Choroid plexus epithelial cell (primary cell): Measurements from ENCODE around the gene UPK2.

ENCODE experiments used
- DNase-seq: peaks from one replicate; pipeline ENCODE4 v3.0.0-alpha.2; 2010; ENCODE audit warnings: low read depth
- H3K4me3 ChIP-seq: 2 replicates; pipeline ENCODE4 v1.5.1; 2011; ENCODE audit warnings: low read depth, mild to moderate bottlenecking, control low read depth, low read length, moderate library complexity
- TF ChIP-seq, protein P1 (sequence below): conservative IDR thresholded peaks from 2 replicates; pipeline ENCODE4 v1.5.1; 2011; ENCODE audit warnings: low read depth, mild to moderate bottlenecking, control low read depth, inconsistent platforms, low read length, moderate library complexity

The UPK2 gene

DNA sequence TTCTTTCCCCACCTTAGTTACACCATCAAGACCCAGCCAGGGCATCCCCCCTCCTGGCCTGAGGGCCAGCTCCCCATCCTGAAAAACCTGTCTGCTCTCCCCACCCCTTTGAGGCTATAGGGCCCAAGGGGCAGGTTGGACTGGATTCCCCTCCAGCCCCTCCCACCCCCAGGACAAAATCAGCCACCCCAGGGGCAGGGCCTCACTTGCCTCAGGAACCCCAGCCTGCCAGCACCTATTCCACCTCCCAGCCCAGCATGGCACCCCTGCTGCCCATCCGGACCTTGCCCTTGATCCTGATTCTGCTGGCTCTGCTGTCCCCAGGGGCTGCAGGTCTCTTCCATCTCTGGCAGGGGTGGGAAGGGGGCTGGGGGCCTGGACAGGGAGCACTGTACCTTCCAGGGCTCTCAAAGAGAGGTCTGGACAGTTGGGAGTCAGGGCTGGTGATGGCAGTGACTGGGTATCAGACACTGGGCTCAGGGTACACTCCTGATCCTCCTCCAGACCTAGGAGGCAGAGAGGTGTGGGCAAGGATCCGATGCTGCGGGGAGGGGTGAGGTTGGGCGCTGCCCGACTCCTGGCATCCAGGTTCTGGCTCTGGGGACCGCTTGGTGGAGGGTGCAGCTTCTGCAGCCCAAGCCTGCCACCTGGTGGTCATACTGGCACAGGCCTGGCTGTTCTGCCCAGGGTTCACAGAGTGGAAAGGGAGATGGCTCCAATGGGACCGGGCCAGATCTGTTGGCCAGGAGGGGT, at the start of gene UPK2:
Gene UPK2 (plus strand): TSS at position 205 of the 753 bp plus-strand sequence. CDS start 53 bp downstream, at position 258.
- no peak within 1 kb of the TSS for H3K4me3 ChIP-seq
- TF ChIP-seq, protein P1, sequence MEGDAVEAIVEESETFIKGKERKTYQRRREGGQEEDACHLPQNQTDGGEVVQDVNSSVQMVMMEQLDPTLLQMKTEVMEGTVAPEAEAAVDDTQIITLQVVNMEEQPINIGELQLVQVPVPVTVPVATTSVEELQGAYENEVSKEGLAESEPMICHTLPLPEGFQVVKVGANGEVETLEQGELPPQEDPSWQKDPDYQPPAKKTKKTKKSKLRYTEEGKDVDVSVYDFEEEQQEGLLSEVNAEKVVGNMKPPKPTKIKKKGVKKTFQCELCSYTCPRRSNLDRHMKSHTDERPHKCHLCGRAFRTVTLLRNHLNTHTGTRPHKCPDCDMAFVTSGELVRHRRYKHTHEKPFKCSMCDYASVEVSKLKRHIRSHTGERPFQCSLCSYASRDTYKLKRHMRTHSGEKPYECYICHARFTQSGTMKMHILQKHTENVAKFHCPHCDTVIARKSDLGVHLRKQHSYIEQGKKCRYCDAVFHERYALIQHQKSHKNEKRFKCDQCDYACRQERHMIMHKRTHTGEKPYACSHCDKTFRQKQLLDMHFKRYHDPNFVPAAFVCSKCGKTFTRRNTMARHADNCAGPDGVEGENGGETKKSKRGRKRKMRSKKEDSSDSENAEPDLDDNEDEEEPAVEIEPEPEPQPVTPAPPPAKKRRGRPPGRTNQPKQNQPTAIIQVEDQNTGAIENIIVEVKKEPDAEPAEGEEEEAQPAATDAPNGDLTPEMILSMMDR = peak; percentile 94
- peak; percentile 83 for DNase-seq

DNA sequence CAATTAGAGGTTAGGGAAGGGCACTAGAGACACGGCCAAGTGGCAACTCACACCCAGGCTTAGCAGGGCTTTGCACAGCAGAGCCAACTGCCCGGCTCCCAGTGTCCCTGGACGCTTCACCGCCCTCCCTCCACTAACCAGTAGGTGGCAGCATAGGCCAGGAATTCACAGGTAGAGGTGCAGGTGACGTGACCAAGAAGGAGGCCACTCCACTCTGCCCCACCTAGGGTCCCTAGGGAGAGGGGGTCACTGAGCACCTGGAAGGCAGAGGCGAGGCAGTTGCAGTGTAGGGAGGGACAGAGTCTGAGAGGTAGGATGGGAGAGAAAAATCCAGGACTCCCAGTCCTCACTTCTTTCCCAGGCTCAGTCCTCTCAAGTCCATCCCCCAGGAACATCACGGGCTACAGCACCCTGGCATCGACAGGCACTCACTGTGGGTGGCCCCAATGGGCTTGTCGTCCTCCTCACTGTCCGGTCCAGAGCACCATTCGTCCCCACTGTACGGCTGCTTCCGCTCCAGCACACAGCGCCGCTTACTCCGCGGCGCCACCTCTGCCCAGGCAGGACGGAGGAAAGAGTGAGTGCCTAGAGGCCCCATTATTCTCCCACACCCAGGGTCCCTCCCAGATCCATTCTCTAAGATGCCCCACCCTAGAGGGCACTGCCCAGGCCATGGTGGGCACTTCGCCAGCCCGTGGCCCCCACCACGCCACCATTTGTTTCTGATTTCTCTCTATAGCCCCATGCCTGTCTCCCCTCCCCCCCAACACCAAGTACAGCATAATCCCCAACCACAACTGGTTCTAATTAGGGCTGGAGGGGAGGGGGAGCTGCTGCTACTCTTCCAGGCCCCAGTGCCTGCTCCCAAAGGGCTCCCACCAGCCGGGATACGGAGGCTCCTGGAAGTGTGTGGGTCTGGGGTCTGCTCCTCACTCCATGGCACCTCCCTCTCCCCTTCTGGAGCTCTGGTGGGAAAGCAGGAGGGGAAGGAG, 48.8 kb upstream of the UPK2 start:
- peak; percentile 82 for DNase-seq
- TF ChIP-seq, protein P1 = peak; percentile 96
- no peak overlapping the region for H3K4me3 ChIP-seq

DNA sequence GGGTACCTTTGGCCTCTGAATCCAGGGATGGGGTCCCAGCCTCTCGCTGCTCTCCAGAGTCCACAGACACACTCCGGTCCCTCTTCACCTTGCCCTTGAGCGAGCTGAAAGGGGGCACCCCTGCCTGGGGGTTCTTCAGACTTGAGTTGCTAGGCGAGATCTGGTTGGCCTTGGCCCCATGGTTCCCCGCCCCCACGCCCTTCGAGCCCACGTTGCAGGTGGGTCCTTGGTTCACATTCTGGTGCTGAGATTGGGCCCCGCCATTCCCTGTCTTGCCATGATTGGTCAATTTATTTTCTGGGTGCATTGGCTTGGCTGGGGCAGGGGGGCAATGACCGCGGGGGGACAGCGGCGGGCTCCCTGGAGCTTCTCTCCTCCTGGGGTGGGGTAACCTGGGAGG, 47.8 kb upstream of the UPK2 start:
- DNase-seq = no peak
- no peak overlapping the region for H3K4me3 ChIP-seq
- TF ChIP-seq, protein P1 = no peak

DNA sequence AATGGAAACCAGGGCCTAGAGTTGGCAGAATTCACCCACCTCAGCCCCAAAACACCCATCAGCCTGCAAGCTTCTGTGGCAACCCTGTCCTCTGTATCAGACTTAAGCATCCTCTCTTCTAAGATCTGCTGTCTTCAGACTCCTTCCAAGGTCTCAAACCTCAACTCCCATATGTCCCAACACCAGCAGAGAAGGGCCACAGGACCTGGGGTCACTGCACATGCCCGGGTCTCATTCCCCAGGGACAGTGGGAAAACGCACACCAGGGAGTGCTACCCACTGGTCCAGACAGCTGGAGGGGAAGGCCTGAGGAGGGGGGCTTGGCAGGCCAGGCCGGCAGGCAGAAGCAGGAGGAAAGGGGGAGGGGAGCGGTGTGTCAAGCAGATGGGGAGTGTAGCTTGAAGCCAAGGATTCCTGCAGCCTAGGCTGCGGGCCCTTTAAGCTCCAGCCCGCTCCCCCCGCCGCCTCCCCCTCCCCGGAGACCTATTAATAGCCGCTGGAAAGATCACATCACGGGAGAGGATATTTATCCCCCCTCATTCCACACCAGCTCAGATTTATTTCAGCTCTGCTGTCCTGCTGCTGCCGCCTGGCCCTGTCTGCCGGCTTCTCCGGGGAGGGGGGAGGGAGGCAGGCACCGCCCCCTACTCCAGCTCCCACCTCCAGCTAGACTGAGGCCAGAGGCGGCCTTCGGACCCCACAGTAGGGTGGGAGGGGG, 47.0 kb upstream of the UPK2 start:
- peak overlapping the region; percentile 52 for H3K4me3 ChIP-seq

DNA sequence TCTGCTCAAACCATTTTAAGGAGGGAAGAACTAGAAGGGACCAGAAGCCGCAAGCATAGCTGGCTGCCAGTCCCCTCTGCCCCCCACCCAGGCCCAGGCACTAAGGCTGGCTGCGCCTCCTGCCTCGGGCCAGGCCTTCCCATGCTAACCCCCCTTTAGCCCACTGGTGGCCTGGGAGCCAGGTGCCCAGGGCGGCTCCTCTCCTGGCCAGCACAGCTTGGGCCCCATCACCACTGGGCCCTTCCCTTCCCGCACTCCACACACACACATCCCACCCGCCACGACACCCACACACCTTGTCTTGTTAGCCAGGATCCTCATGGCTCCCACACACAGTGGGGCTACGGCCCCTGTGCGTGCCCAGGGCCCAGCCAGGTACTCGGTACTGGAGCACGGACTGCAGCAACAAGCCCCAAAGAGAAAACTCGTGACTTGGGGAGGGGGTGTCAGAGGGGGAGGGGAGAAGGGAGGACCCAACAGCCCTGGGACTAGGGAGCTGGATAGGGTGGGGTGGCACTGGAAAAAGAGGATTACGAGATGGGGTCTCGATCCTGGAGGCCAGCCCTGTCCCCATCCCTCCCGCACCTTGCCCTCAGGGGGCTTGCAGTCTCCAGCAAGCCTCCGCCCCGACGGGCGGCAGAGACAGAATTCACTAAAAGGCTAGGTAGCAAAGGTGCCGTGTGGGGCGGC, 46.3 kb upstream of the UPK2 start:
- peak overlapping the region; percentile 52 for H3K4me3 ChIP-seq
- TF ChIP-seq, protein P1 = no peak
- DNase-seq = no peak

More for the DNA sequence above, 47.0 kb upstream of the UPK2 start:
- TF ChIP-seq, protein P1 = no peak
- peak; percentile 97 for DNase-seq

DNA sequence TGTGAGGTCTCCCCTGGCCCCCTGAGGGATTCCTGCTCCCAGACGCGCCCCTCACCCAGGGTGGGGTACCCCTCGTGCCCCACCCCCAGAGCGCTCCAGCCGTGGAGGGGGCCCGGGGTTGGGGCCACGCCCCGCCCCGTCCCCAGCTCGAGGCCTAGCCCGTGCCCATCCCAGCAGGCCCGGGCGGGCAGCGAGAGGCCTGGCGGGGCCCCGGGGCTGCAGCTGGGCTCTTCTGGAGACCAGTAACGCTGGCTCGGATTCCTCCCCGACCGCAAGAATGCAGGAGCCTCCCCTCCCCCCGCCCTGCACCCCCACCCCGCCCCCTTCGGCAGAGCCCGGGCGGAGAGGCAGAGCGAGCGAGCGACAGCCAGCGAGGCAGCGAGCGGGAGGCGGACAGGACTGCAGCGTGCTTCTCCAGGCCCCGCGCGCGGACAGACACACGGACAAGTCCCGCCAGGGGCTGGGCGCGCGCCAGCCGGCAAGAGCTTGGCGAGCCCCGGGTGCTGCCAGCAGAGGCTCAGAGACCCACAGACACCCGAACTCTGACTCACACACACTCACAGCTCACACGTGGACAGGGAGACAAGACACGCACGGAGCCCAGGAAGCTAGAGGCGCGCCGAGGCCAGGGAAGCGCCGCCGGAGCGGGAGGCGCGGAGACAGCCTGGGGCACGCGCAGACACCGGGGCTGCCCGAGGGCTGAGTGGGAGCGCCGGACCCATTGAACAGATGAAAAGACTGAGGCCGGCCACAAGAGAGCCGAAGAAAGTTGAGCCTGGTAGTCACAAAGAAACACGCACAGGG, 45.6 kb upstream of the UPK2 start:
- DNase-seq = peak; percentile 94
- H3K4me3 ChIP-seq = peak overlapping the region; percentile 52
- TF ChIP-seq, protein P1 = no peak
